PC-3 (cell line): Measurements from ENCODE around the gene QRFPR. TPM values are rescaled to one million over a fixed set of nuclear protein-coding genes. Genes with fewer than 3 reads are reported as not detected.

Experiments used
- ATAC-seq: fragments of 200-7000 bp; cut with Tn5 transposase; 2 replicates; pipeline ENCODE4 v1.9.1; 2020; ENCODE audit warnings: mild to moderate bottlenecking, moderate library complexity
- BruUV-seq: library from RNA; stranded (reverse); fragments of 400-500 nt; replicated peaks from 2 replicates; lab custom pipeline; 2021; lab: Mats Ljungman, UMichigan
- CTCF ChIA-PET: fragments of 300-600 bp; sonication (Branson Sonifier 250); formaldehyde crosslinking; loops from one replicate; lab custom pipeline; 2022; ENCODE audit warnings: antibody characterized with exemption; lab: Charles Lee
- POLR2A ChIA-PET: fragments of 300-600 bp; sonication (Branson Sonifier 250); formaldehyde crosslinking; loops from one replicate; lab custom pipeline; 2022; ENCODE audit warnings: antibody characterized with exemption; ENCODE audit not compliant: unreplicated experiment; lab: Charles Lee
- DNase-seq: peaks from one replicate; pipeline ENCODE4 v3.0.0-alpha.2; 2015
- H2AFZ ChIP-seq: fragments of 300-600 bp; sonication (generic); 2 replicates; pipeline ENCODE4 v1.6.0; 2016; ENCODE audit warnings: antibody characterized with exemption, low read length
- H3F3A ChIP-seq: fragments of 300-600 bp; sonication (generic); one replicate; pipeline ENCODE4 v1.6.0; 2017; ENCODE audit warnings: antibody characterized with exemption, low read length, control low read depth, mild to moderate bottlenecking; ENCODE audit not compliant: unreplicated experiment
- H3K27ac ChIP-seq: fragments of 300-600 bp; sonication (generic); 2 replicates; pipeline ENCODE4 v1.5.1; 2016; ENCODE audit warnings: mild to moderate bottlenecking, low read length
- H3K27me3 ChIP-seq: fragments of 300-600 bp; sonication (generic); 2 replicates; pipeline ENCODE4 v1.6.1; 2016; ENCODE audit warnings: low read length, mixed read lengths
- H3K36me3 ChIP-seq: fragments of 300-600 bp; sonication (generic); 2 replicates; pipeline ENCODE4 v1.6.1; 2016; ENCODE audit warnings: low read depth, mixed run types, low read length, mixed read lengths
- H3K4me1 ChIP-seq: fragments of 300-600 bp; sonication (generic); 2 replicates; pipeline ENCODE4 v1.5.1; 2016; ENCODE audit warnings: low read length; ENCODE audit not compliant: insufficient read depth
- H3K4me2 ChIP-seq: fragments of 300-600 bp; sonication (generic); 2 replicates; pipeline ENCODE4 v1.6.0; 2016; ENCODE audit warnings: low read length
- H3K4me3 ChIP-seq: fragments of 300-600 bp; sonication (generic); 2 replicates; pipeline ENCODE4 v1.5.1; 2016; ENCODE audit warnings: mild to moderate bottlenecking, low read length, mixed read lengths
- H3K79me2 ChIP-seq: fragments of 300-600 bp; sonication (generic); 2 replicates; pipeline ENCODE4 v1.6.1; 2017; ENCODE audit warnings: low read length, mixed read lengths
- H3K9ac ChIP-seq: fragments of 300-600 bp; sonication (generic); 2 replicates; pipeline ENCODE4 v1.6.0; 2016; ENCODE audit warnings: mild to moderate bottlenecking, low read length
- H3K9me2 ChIP-seq: fragments of 300-600 bp; sonication (generic); replicated peaks from 2 replicates; pipeline ENCODE4 v1.6.1; 2016; ENCODE audit warnings: mixed run types, low read length, mixed read lengths
- H3K9me3 ChIP-seq: fragments of 300-600 bp; sonication (generic); 2 replicates; pipeline ENCODE4 v1.6.1; 2016; ENCODE audit warnings: low read length, mixed read lengths
- H4K20me1 ChIP-seq: fragments of 300-600 bp; sonication (generic); 2 replicates; pipeline ENCODE4 v1.6.1; 2016; ENCODE audit warnings: low read length, mixed read lengths
- CTCF ChIP-seq: fragments of 300-600 bp; sonication (generic); conservative IDR thresholded peaks from 2 replicates; pipeline ENCODE4 v1.5.1; 2017; ENCODE audit warnings: antibody characterized with exemption, low read depth, mild to moderate bottlenecking, low read length
- EZH2 ChIP-seq: fragments of 300-600 bp; sonication (generic); IDR thresholded peaks from one replicate; pipeline ENCODE4 v1.6.1; 2017; ENCODE audit warnings: antibody characterized with exemption, mild to moderate bottlenecking, low read length; ENCODE audit not compliant: unreplicated experiment
- EZH2phosphoT487 ChIP-seq: fragments of 300-600 bp; sonication (generic); IDR thresholded peaks from 2 replicates; pipeline ENCODE4 v1.6.1; 2018; ENCODE audit warnings: mild to moderate bottlenecking, antibody characterized with exemption, low read length, borderline replicate concordance
- intact Hi-C: fragments of 100-400 bp; cut with micrococcal nuclease; formaldehyde crosslinking; loops from 2 replicates; pipeline ENCODE4 v1.9.0; 2023
- total RNA-seq: library from RNA; depleted of rRNA; stranded (reverse); fragments of >200 nt; gene quantifications from 2 replicates; pipeline ENCODE4 v1.2.3, GENCODE V29; 2014

Gene QRFPR
- total RNA-seq, 1 experiment from 2014 or later: not detected

- POLR2A ChIA-PET: no interaction called here
- H3F3A ChIP-seq: no peaks in the 10 kb centered on the region
- no peak overlapping the region for H2AFZ ChIP-seq
- no peak overlapping the region for H3K27ac ChIP-seq
- H3K9ac ChIP-seq: no peak overlapping the region
- CTCF ChIA-PET: no interaction called here
- no peak for ATAC-seq
- intact Hi-C loops: no loop called here
- DNase-seq: no peak
- peaks cover 33% of the 10 kb centered on the region for H3K27me3 ChIP-seq
- no peaks in the 10 kb centered on the region for H3K36me3 ChIP-seq
- H4K20me1 ChIP-seq: no peaks in the 10 kb centered on the region
- TF ChIP-seq CTCF: no peak
- TF ChIP-seq EZH2phosphoT487: no peak
- no peak for TF ChIP-seq EZH2
- no TSS peak for BruUV-seq
- no peaks in the 10 kb centered on the region for H3K9me2 ChIP-seq
- no peaks in the 10 kb centered on the region for H3K79me2 ChIP-seq
- no peak overlapping the region for H3K4me2 ChIP-seq
- H3K4me1 ChIP-seq: no peaks in the 10 kb centered on the region
- H3K9me3 ChIP-seq: no peaks in the 10 kb centered on the region
- no peak overlapping the region for H3K4me3 ChIP-seq
These were observed 54.2 kb downstream of the QRFPR start for GRCh38 chr4:121326597-121326996.

GRCh38 chr4:121324331-121324730 lies 56.5 kb downstream of the QRFPR start:
- TF ChIP-seq CTCF (no peak), EZH2 (no peak), EZH2phosphoT487 (no peak)
- Histone ChIP-seq H3F3A (no peaks in the 10 kb centered on the region), H3K27ac (no peak overlapping the region), H3K27me3 (peaks cover 30% of the 10 kb centered on the region), H3K4me3 (no peak overlapping the region), H4K20me1 (no peaks in the 10 kb centered on the region), H2AFZ (no peak overlapping the region), H3K9me3 (no peaks in the 10 kb centered on the region), H3K9ac (no peak overlapping the region), H3K36me3 (no peaks in the 10 kb centered on the region), H3K9me2 (no peaks in the 10 kb centered on the region), H3K79me2 (no peaks in the 10 kb centered on the region), H3K4me1 (no peaks in the 10 kb centered on the region), H3K4me2 (no peak overlapping the region)
- no TSS peak for BruUV-seq
- ATAC-seq: no peak
- intact Hi-C loops: no loop called here
- ChIA-PET CTCF (no interaction called here), POLR2A (no interaction called here)
- no peak for DNase-seq

GRCh38 chr4:121321466-121321865 lies 59.4 kb downstream of the QRFPR start:
- Histone ChIP-seq H3K36me3 (no peaks in the 10 kb centered on the region), H3K9me3 (no peaks in the 10 kb centered on the region), H3K79me2 (no peaks in the 10 kb centered on the region), H3K9ac (no peak overlapping the region), H3K27me3 (peaks cover 12% of the 10 kb centered on the region; the same call in 1 of the 2 replicates), H4K20me1 (no peaks in the 10 kb centered on the region), H3F3A (no peaks in the 10 kb centered on the region), H3K4me3 (no peak overlapping the region), H3K27ac (no peak overlapping the region), H2AFZ (no peak overlapping the region), H3K4me2 (no peak overlapping the region), H3K9me2 (no peaks in the 10 kb centered on the region), H3K4me1 (no peaks in the 10 kb centered on the region)
- ATAC-seq (no peak), DNase-seq (no peak)
- ChIA-PET POLR2A (no interaction called here), CTCF (no interaction called here)
- TF ChIP-seq CTCF (no peak), EZH2phosphoT487 (no peak), EZH2 (no peak)
- no TSS peak for BruUV-seq
- intact Hi-C loops: no loop called here
